ENCODE measurements around the gene FCHSD2.
"Not testable (repeated sequence)": the region's sequence is repeated elsewhere in the genome, so short reads cannot be mapped to it uniquely, and the experiment has no call there.

FCHSD2 gene

GRCh38 chr11:73072935-73073481 is 69.1 kb downstream of the FCHSD2 start:
- no peak for DNase-seq (ENCODE audit: low read depth in 2 of 3, low spot score in 2 of 3)

GRCh38 chr11:73070653-73071052 is 71.5 kb downstream of the FCHSD2 start:
- no peak for DNase-seq (ENCODE audit: low read depth in 2 of 3, low spot score in 2 of 3)

- not testable (repeated sequence) for DNase-seq (ENCODE audit: low read depth in 2 of 3, low spot score in 2 of 3)
Observed at GRCh38 chr11:73061857-73062424, 80.2 kb downstream of the FCHSD2 start.

GRCh38 chr11:73061434-73061833 is 80.7 kb downstream of the FCHSD2 start:
- not testable (repeated sequence) for DNase-seq (ENCODE audit: low read depth in 2 of 3, low spot score in 2 of 3)

- no peak for DNase-seq (ENCODE audit: low read depth in 2 of 3, low spot score in 2 of 3)
Observed at GRCh38 chr11:73059915-73060314, 82.2 kb downstream of the FCHSD2 start.

- DNase-seq (ENCODE audit: low read depth in 2 of 3, low spot score in 2 of 3), result no peak
Observed at GRCh38 chr11:73058989-73059674, 83.0 kb downstream of the FCHSD2 start.

- no peak for DNase-seq (ENCODE audit: low read depth in 2 of 3, low spot score in 2 of 3)
Observed at GRCh38 chr11:73055655-73056354, 86.3 kb downstream of the FCHSD2 start.

- no peak for DNase-seq (ENCODE audit: low read depth in 2 of 3, low spot score in 2 of 3)
Observed at GRCh38 chr11:73055002-73055401, 87.1 kb downstream of the FCHSD2 start.

GRCh38 chr11:73053964-73054363 is 88.2 kb downstream of the FCHSD2 start:
- no peak for DNase-seq (ENCODE audit: low read depth in 2 of 3, low spot score in 2 of 3)

GRCh38 chr11:73048446-73048845 is 93.7 kb downstream of the FCHSD2 start:
- no peak for DNase-seq (ENCODE audit: low read depth in 2 of 3, low spot score in 2 of 3)

- no peak for DNase-seq (ENCODE audit: low read depth in 2 of 3, low spot score in 2 of 3)
Observed at GRCh38 chr11:73047773-73048371, 94.2 kb downstream of the FCHSD2 start.

GRCh38 chr11:73040046-73040445 is 102.1 kb downstream of the FCHSD2 start:
- no peak for DNase-seq (ENCODE audit: low read depth in 2 of 3, low spot score in 2 of 3)

GRCh38 chr11:73034777-73035176 is 107.3 kb downstream of the FCHSD2 start:
- DNase-seq (ENCODE audit: low read depth in 2 of 3, low spot score in 2 of 3), result no peak

- DNase-seq (ENCODE audit: low read depth in 2 of 3, low spot score in 2 of 3), result no peak
Observed at GRCh38 chr11:73034331-73034730, 107.8 kb downstream of the FCHSD2 start.

- DNase-seq (ENCODE audit: low read depth in 2 of 3, low spot score in 2 of 3), result no peak
Observed at GRCh38 chr11:73030130-73030529, 112.0 kb downstream of the FCHSD2 start.

- DNase-seq (ENCODE audit: low read depth in 2 of 3, low spot score in 2 of 3), result no peak
Observed at GRCh38 chr11:73029403-73029802, 112.7 kb downstream of the FCHSD2 start.

- DNase-seq (ENCODE audit: low read depth in 2 of 3, low spot score in 2 of 3), result no peak
Observed at GRCh38 chr11:73028611-73029010, 113.5 kb downstream of the FCHSD2 start.

GRCh38 chr11:73027840-73028239 is 114.3 kb downstream of the FCHSD2 start:
- not testable (repeated sequence) for DNase-seq (ENCODE audit: low read depth in 2 of 3, low spot score in 2 of 3)

GRCh38 chr11:73024639-73025038 is 117.5 kb downstream of the FCHSD2 start:
- DNase-seq (ENCODE audit: low read depth in 2 of 3, low spot score in 2 of 3), result no peak

GRCh38 chr11:73019996-73020395 is 122.1 kb downstream of the FCHSD2 start:
- DNase-seq (ENCODE audit: low read depth in 2 of 3, low spot score in 2 of 3), result no peak

GRCh38 chr11:73019449-73019848 is 122.7 kb downstream of the FCHSD2 start:
- DNase-seq (ENCODE audit: low read depth in 2 of 3, low spot score in 2 of 3), result no peak

- DNase-seq (ENCODE audit: low read depth in 2 of 3, low spot score in 2 of 3), result no peak
Observed at GRCh38 chr11:73018856-73019255, 123.3 kb downstream of the FCHSD2 start.
